ENCODE results near the gene PSPN. TPM values are rescaled to one million over a fixed set of nuclear protein-coding genes. Genes with fewer than 3 reads are reported as not detected.

PSPN gene
- total and polyA plus RNA-seq, 2 of the 13 experiments (the other 11 are each of a cell fraction or from before 2014, with no cell fraction given): 0.69 to 1.1 TPM

Small RNA genes lying within 50 kb of the gene (microRNA-seq; reads per million reads assigned to microRNA genes)
- gene MIR3940: 11.7 reads per million, percentile 47 among the genes with 10 or more reads in this experiment
- not detected for gene MIR6790
- 0.68 reads per million for gene MIR6885

Small RNA genes lying within 50 kb of the gene (small RNA-seq; reads per million reads assigned to genes)
- 0 reads per million in 3 experiments for gene MIR6790 (ENCODE audit: insufficient read depth in 2 of 3, insufficient read length in 3 of 3, low read depth in 2 of 3, low replicate concordance in 1 of 3)
- gene MIR6885 (ENCODE audit: insufficient read depth in 2 of 3, insufficient read length in 3 of 3, low read depth in 2 of 3, low replicate concordance in 1 of 3): 0 to 1.9 (median 0) reads per million in 3 experiments

Other genes with a start within 250 kb of the PSPN start
- gene ACSBG2, start 240.3 kb downstream of the PSPN start, total RNA-seq (2016; rRNA removed; fragmentation: Illumina TruSeq; extraction: Trizol): not detected in 2 replicates
- not detected in 2 replicates for gene ACSBG2, start 240.3 kb downstream of the PSPN start, polyA plus RNA-seq (2011; rRNA removed)
- 11.6 and 12.2 TPM in 2 replicates for gene MLLT1, start 96.0 kb downstream of the PSPN start, total RNA-seq (2016; rRNA removed; fragmentation: Illumina TruSeq; extraction: Trizol)
- gene MLLT1, start 96.0 kb downstream of the PSPN start, polyA plus RNA-seq (2011; rRNA removed): 11.7 and 12.7 TPM in 2 replicates
- not detected in 2 replicates for gene ACER1, start 42.3 kb downstream of the PSPN start, total RNA-seq (2016; rRNA removed; fragmentation: Illumina TruSeq; extraction: Trizol)
- not detected in 2 replicates for gene ACER1, start 42.3 kb downstream of the PSPN start, polyA plus RNA-seq (2011; rRNA removed)
- gene CLPP, start 14.4 kb downstream of the PSPN start, total RNA-seq (2016; rRNA removed; fragmentation: Illumina TruSeq; extraction: Trizol): 45.3 and 46.6 TPM in 2 replicates
- 68.4 and 72.3 TPM in 2 replicates for gene CLPP, start 14.4 kb downstream of the PSPN start, polyA plus RNA-seq (2011; rRNA removed)
- 45.9 and 48.3 TPM in 2 replicates for gene ALKBH7, start 3.1 kb downstream of the PSPN start, total RNA-seq (2016; rRNA removed; fragmentation: Illumina TruSeq; extraction: Trizol)
- gene ALKBH7, start 3.1 kb downstream of the PSPN start, polyA plus RNA-seq (2011; rRNA removed): 29.6 and 36.8 TPM in 2 replicates
- gene GTF2F1, start 17.2 kb upstream of the PSPN start, total RNA-seq (2016; rRNA removed; fragmentation: Illumina TruSeq; extraction: Trizol): 30.7 and 34.1 TPM in 2 replicates
- gene GTF2F1, start 17.2 kb upstream of the PSPN start, polyA plus RNA-seq (2011; rRNA removed): 26.0 and 27.8 TPM in 2 replicates
- 129 and 160 TPM in 2 replicates for gene KHSRP, start 48.9 kb upstream of the PSPN start, total RNA-seq (2016; rRNA removed; fragmentation: Illumina TruSeq; extraction: Trizol)
- 72.1 and 80.8 TPM in 2 replicates for gene KHSRP, start 48.9 kb upstream of the PSPN start, polyA plus RNA-seq (2011; rRNA removed)
- gene SLC25A41, start 57.8 kb upstream of the PSPN start, total RNA-seq (2016; rRNA removed; fragmentation: Illumina TruSeq; extraction: Trizol): 0.32 and 0.33 TPM in 2 replicates
- gene SLC25A41, start 57.8 kb upstream of the PSPN start, polyA plus RNA-seq (2011; rRNA removed): 0.95 and 1.9 TPM in 2 replicates
- 15.2 and 16.5 TPM in 2 replicates for gene SLC25A23, start 83.9 kb upstream of the PSPN start, total RNA-seq (2016; rRNA removed; fragmentation: Illumina TruSeq; extraction: Trizol)
- 12.4 and 13.2 TPM in 2 replicates for gene SLC25A23, start 83.9 kb upstream of the PSPN start, polyA plus RNA-seq (2011; rRNA removed)
- gene CRB3, start 88.3 kb upstream of the PSPN start, total RNA-seq (2016; rRNA removed; fragmentation: Illumina TruSeq; extraction: Trizol): 21.9 and 25.6 TPM in 2 replicates
- gene CRB3, start 88.3 kb upstream of the PSPN start, polyA plus RNA-seq (2011; rRNA removed): 10.6 and 12.5 TPM in 2 replicates
- 0.04 TPM in 1 of 2 replicates, not detected in the other for gene DENND1C, start 105.9 kb upstream of the PSPN start, total RNA-seq (2016; rRNA removed; fragmentation: Illumina TruSeq; extraction: Trizol)
- gene DENND1C, start 105.9 kb upstream of the PSPN start, polyA plus RNA-seq (2011; rRNA removed): 0.73 and 0.90 TPM in 2 replicates
- gene TUBB4A, start 126.4 kb upstream of the PSPN start, total RNA-seq (2016; rRNA removed; fragmentation: Illumina TruSeq; extraction: Trizol): not detected in 2 replicates
- 0.21 TPM in 1 of 2 replicates, not detected in the other for gene TUBB4A, start 126.4 kb upstream of the PSPN start, polyA plus RNA-seq (2011; rRNA removed)
- gene TNFSF9, start 155.1 kb upstream of the PSPN start, total RNA-seq (2016; rRNA removed; fragmentation: Illumina TruSeq; extraction: Trizol): 0.20 and 1.0 TPM in 2 replicates
- 1.5 and 1.8 TPM in 2 replicates for gene TNFSF9, start 155.1 kb upstream of the PSPN start, polyA plus RNA-seq (2011; rRNA removed)
- not detected in 2 replicates for gene CD70, start 215.2 kb upstream of the PSPN start, total RNA-seq (2016; rRNA removed; fragmentation: Illumina TruSeq; extraction: Trizol)
- 0.13 and 0.51 TPM in 2 replicates for gene CD70, start 215.2 kb upstream of the PSPN start, polyA plus RNA-seq (2011; rRNA removed)

Measured in HepG2 (cell line).